H1 (cell line): Measurements from ENCODE around the gene KRTAP19-4. TPM values are rescaled to one million over a fixed set of nuclear protein-coding genes. Genes with fewer than 3 reads are reported as not detected.

Experiments used
- CBX5 ChIP-seq: fragments of 300-800, 300-1000 bp; sonication (generic); IDR thresholded peaks from 2 replicates; pipeline ENCODE4 v1.7.1; 2016; ENCODE audit warnings: antibody characterized with exemption, low read length, low read depth
- CHD7 ChIP-seq: fragments of 300-600 bp; sonication (generic); IDR thresholded peaks from 2 replicates; pipeline ENCODE4 v1.7.1; 2012; ENCODE audit warnings: low read length, moderate library complexity, mild to moderate bottlenecking, inconsistent platforms; ENCODE audit not compliant: insufficient replicate concordance
- GTF2F1 ChIP-seq: IDR thresholded peaks from 2 replicates; pipeline ENCODE4 v1.6.1; 2012; ENCODE audit warnings: low read depth, low read length, improper control_type of control experiment, borderline replicate concordance
- MAFK ChIP-seq: IDR thresholded peaks from 2 replicates; pipeline ENCODE4 v1.6.1; 2012; ENCODE audit warnings: low read depth, mild to moderate bottlenecking, improper control_type of control experiment, low read length
- NANOG ChIP-seq: IDR thresholded peaks from 2 replicates; pipeline ENCODE4 v1.6.1; 2011; ENCODE audit warnings: low read length, low read depth, mild to moderate bottlenecking, inconsistent platforms; ENCODE audit not compliant: insufficient read depth, poor library complexity, severe bottlenecking
- POLR2AphosphoS5 ChIP-seq: IDR thresholded peaks from 2 replicates; pipeline ENCODE4 v1.6.1; 2011; ENCODE audit warnings: low read depth, low read length
- TCF12 ChIP-seq: IDR thresholded peaks from 2 replicates; pipeline ENCODE4 v1.6.1; 2011; ENCODE audit warnings: low read depth, mild to moderate bottlenecking, low read length
- polyA plus RNA-seq, 7 experiments: library from polyadenylated mRNA; depleted of rRNA in 3 of 7; stranded (reverse) in 5 of 7; unstranded in 2 of 7; fragments of >200 nt in 5 of 7; fragments of 200-250 nt in 2 of 7; gene quantifications; 1 replicate in 5 of 7; 2 replicates in 1 of 7; 4 replicates in 1 of 7; pipeline versions ENCODE4 v1.2.1 to v1.2.3, GENCODE V29; 2011 to 2013; ENCODE audit warnings: missing spikeins in 2 of 7, mixed read lengths in 2 of 7
- total RNA-seq: library from RNA; stranded (reverse); fragmentation: NEBNext Ultra II Directional; extraction: Animal tissue kit (Norgen Biotek cat#: 25700); gene quantifications from 2 replicates; pipeline ENCODE4 v1.2.1, GENCODE V29; 2021

The KRTAP19-4 gene
- total and polyA plus RNA-seq, 2 of the 8 experiments (the other 6 are each of a cell fraction or from before 2014, with no cell fraction given), result not detected

- TF ChIP-seq CHD7 (no peak), POLR2AphosphoS5 (no peak), TCF12 (no peak), MAFK (no peak), CBX5 (no peak), GTF2F1 (no peak), NANOG (no peak)
These were observed 27.9 kb downstream of the KRTAP19-4 start (continued) for GRCh38 chr21:30468900-30469714.
